NCI-H2171 treated with DMSO at 0.1 percent for 48 hours (cell line): ENCODE data around the gene LVRN.
"Not testable (repeated sequence)": the region's sequence is repeated elsewhere in the genome, so short reads cannot be mapped to it uniquely, and the experiment has no call there.

Source experiments
- DNase-seq: peaks from one replicate; lab custom pipeline; 2025; lab: John Stamatoyannopoulos, UW

Gene LVRN, protein sequence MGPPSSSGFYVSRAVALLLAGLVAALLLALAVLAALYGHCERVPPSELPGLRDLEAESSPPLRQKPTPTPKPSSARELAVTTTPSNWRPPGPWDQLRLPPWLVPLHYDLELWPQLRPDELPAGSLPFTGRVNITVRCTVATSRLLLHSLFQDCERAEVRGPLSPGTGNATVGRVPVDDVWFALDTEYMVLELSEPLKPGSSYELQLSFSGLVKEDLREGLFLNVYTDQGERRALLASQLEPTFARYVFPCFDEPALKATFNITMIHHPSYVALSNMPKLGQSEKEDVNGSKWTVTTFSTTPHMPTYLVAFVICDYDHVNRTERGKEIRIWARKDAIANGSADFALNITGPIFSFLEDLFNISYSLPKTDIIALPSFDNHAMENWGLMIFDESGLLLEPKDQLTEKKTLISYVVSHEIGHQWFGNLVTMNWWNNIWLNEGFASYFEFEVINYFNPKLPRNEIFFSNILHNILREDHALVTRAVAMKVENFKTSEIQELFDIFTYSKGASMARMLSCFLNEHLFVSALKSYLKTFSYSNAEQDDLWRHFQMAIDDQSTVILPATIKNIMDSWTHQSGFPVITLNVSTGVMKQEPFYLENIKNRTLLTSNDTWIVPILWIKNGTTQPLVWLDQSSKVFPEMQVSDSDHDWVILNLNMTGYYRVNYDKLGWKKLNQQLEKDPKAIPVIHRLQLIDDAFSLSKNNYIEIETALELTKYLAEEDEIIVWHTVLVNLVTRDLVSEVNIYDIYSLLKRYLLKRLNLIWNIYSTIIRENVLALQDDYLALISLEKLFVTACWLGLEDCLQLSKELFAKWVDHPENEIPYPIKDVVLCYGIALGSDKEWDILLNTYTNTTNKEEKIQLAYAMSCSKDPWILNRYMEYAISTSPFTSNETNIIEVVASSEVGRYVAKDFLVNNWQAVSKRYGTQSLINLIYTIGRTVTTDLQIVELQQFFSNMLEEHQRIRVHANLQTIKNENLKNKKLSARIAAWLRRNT

DNA sequence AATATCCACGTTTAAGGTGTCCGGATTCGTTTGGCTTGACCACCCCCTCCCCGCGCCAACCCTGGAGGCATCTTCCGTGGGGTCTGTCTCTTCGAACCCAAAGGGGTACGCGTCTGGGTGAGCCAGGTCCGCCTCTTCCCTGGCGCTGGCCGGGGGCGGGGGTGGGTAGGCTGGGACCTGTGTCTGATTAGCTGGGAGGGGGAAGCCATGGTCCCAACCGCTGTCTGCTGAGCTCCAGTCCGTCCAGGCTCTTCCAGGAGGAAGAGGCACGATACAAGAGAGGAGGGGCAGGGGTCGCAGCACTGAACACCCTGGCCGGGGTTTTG lies at the start of gene LVRN:
Gene LVRN (plus strand): TSS at position 237 of the 326 bp plus-strand sequence. CDS start 143 bp downstream, outside the sequence.
- DNase-seq: no peak

DNA sequence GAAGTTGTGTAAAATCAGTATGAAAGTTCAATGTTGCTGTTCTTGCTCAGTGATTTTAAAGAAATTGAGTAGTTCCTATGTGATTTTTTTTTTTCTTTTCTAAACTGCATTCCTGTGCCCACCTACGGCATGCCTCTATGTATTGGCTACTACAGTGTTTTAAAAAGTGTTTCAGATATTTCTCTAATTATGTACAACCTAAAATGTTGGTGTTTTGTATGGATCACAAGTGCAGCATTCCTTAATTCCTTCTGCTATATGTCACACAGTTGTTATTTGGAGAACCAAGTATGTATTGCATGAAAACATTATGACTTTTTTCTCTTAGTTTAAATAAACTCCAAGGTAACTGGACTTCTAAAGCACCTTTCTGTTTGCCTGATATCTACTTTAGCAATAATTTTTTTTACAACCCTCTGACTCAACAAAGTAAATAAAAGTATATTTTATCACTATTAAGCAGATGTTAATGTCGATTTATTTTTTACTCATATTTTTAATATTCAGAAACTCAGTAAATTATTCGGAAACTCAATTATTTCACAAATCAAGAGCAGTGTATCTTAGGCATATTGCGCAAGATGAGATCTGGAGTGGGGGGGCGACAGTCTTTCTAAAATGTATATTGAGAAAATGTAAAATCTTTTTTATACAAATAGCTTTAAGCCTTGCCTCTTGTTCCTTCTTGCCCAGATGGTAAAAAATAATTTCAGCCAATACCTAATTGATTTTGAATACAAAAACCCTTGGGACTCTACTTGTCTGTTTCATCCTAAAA lies 48.5 kb upstream of the LVRN start:
- DNase-seq: not testable (repeated sequence)

DNA sequence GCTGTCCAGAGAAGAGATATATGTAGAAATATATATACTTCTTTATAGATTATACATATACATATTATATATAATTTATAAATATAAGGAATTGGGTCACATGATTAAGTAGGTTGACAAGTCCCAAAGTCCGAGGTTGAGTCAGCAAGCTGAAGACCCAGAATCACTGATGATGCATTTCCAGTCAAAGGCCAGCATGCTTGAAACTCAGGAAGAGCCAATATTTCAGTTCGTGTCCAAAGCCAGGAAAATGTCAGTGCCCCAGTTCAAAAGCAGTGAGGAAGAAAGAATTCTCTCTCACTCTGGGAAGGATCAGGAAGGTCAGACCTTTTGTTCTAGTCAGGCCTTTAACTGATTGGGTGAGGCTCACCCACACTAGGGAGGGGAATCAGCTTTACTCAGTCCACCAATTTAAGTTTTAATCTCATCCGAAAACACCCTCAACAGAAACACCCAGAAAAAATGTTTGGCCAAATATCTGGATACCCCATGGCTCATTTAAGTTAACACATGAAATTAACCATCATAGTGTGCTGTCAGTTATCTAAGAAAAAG lies 42.0 kb upstream of the LVRN start:
- no peak for DNase-seq

DNA sequence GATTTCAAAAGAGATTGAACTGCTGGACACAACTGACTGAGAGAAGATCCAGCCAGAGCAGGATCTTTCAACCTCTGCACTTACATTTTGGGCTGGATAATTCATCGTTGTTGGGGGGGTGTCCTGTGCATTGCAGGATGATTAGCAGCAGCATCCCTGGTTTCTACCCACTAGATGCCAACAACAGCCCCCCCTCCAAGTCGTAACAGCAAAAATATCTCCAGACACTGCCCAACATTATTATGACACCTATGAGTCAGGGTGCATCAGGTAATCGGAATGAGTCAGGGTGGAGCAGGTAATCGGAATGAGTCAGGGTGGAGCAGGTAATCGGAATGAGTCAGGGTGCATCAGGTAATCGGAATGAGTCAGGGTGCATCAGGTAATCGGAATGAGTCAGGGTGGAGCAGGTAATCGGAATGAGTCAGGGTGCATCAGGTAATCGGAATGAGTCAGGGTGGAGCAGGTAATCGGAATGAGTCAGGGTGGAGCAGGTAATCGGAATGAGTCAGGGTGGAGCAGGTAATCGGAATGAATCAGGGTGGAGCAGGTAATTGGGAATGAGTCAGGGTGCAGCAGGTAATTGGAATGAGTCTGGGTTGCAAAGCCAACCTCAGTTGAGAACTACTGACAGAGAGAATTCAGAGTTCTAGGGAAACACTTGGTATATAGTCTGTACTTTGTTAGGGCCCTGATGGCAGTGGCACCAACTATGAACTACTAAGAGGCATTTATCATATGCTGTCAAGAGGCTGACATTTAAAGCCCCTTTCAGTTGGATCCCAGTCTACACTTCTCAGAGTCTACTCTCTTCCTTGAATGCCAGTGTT lies 33.5 kb upstream of the LVRN start:
- not testable (repeated sequence) for DNase-seq

DNA sequence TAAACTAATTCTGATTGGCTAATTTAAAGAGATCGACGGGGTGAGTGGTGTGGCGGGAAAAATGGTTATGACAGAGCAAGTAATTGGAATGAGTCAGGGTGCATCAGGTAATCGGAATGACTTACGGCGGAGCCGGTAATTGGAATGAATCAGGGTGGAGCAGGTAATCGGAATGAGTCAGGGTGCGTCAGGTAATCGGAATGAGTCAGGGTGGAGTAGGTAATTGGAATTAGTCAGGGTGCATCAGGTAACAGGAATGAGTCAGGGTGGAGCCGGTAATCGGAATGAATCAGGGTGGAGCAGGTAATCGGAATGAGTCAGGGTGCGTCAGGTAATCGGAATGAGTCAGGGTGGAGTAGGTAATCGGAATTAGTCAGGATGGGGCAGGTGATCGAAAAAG lies 32.1 kb upstream of the LVRN start:
- not testable (repeated sequence) for DNase-seq

DNA sequence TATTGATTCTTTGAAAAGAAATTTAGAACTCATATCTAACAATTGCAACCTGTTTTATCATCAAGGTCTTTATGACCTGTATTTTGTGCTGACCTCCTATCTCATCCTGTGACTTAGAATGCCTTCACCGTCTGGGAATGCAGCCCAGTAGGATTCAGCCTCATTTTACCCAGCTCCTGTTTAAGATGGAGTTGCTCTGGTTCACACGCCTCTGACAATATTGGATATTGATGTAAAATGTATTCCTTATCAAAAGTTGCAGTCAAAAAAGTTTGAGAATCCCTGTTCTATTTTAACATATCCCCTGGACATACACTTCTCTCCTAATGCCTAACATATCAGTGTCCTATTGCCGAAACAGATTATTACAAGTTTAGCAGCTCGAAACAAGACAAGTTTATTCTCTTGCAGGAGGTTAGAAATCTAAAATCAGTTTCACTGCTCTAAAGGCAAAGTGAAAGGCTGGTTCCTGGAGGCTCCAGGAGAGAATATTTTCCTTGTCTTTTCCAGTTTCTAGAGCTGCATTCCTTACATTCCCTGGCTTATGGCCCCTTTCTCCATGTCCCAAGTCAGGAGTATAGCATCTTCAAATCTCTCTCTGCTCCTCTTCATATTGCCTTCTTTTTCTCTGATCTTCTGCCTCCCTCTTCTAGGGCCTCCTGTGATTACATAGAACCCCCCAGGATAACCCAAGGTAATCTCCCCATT lies 31.5 kb upstream of the LVRN start:
- DNase-seq: no peak

DNA sequence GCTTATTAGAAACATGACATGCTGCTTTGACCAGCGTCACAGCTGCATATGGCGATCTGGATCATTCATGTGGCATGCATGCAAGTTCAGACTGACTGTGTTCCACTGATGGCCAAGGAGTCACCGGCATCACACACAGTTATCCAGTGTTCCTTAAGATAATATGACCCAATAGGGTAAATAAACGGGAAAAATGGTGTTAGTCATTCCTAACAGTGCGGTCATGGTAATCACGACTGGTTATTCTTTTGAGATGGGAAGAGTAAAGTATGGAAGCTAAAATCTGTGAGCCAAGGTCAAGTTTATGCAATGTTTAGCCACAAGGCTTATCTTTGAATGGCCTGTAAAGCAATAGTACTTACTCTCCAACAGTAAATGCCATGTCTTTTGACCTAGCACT lies 29.3 kb upstream of the LVRN start:
- DNase-seq: no peak

DNA sequence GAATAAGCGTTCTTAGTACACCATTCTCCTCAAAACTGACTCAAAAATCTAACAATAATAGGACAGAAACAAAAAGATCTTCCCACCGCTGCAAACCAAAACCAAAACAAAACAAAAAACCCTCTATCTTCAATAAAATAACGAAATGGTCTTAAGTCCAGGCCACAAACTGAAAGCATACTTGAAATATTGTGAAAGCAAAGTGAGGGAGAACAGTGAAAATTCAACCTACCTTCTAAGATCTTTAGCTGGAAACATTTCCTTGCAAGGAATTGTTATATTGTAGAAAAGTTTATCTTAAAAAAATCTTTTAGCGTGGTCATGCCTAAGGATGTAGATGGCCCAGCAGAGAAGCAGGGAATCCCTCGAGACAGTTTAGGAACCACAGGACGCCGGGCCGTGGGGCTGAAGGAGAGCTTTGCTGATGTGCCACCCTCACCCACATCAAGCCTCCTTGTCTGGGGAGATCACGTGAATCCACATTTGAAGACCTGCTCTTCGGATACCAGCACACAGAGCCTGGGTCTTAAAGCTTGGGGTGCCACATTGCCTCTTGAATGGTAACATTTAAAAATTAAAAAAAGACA lies 27.8 kb upstream of the LVRN start:
- DNase-seq: no peak

DNA sequence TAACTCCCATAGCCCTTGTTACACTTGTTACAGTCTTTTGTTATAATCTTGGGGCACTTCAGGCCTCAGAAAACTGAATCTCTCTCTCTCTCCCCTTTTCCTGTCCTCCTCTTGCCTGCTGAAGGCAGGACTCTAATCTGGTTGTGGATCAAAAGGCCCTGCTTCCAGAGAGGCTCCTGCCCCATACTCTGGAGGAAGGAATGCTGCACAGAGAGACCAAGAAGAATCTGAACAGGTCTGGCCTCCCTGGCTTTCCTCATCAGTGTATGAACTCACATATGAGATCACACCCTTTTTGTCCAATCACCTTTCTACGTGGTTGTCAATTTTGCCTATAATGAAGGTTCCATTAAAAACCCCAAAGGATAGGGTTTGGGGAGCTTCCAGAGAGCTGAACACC lies 26.2 kb upstream of the LVRN start:
- no peak for DNase-seq

DNA sequence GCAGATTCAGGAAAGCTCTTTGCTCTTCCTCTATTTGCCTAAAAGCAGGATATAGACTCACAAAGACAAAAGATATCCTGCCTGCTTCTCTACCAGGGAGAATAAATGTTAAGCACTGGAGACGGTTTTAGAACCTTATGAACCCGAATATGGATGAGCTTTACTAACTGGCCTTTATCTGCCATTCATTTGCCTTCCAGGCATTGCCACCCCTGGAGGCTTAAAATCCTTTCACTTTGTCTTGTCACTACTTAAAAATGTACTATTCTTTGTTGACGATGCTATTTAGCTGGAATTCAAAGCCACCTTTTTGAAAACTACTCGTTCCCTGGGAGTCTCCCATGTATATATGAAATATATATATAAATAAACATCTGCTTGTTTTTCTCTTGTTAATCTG lies 23.2 kb upstream of the LVRN start:
- DNase-seq: no peak

DNA sequence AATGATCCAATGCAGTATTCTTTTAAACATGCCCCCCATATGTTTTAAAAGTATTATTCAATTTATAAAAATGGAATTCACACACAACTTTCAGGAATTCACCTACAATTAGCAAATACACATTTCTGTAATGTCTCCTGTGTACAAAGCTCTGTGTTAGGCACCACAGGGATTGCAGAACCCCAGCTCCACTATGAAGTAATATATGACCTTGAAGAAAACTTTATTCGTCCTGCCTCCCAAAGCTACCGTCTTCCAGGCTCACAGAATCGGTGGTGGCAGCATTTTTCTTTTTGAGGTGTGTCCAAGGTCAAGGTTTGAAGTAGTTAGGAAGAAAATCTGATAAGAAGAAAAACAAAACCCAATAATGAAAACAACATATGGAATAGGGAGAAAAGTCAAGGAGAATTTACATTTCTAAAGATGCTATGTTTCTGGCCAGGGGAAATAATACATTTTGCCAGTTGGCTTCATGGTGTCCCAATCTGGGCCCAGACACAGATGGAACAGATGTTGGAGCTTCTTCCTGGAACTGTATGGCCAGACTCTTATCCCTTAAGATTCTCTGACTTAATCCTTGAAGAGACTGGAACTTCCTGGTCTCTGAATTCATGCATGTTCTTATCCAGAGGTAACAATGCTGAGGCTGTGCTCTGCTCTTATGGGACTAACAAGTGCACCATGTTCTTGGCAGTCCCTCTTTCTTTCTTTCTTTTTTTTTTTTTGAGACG lies 22.0 kb upstream of the LVRN start:
- DNase-seq: no peak

DNA sequence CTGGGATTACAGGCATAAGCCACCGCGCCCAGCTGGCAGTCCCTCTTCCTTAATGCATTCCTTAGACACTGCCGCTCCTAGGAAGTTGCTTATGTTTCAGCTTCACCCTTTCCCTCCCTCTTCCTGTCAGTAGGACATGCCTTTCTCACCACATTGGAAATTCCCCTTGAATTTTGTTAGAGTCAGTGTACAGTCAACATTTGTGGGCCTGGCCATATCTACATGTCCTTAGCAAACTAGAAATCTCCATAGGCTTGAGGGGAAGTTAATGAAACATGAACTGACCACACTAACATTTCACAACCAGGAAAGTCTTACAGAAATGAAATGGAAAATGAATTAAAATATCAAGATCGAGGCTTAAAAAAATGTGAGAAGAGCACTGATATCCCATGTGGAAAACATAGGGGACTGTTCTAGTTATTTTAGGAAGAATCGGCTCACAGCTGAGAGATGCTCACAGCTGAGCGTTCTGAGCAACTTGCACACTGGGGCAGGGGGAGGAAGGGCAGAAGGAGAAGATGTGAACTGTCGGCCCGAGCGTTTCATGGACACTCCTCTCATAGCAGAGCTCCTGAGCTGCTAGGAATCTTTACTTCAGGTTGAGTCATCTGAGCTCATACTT lies 21.1 kb upstream of the LVRN start:
- DNase-seq: no peak

DNA sequence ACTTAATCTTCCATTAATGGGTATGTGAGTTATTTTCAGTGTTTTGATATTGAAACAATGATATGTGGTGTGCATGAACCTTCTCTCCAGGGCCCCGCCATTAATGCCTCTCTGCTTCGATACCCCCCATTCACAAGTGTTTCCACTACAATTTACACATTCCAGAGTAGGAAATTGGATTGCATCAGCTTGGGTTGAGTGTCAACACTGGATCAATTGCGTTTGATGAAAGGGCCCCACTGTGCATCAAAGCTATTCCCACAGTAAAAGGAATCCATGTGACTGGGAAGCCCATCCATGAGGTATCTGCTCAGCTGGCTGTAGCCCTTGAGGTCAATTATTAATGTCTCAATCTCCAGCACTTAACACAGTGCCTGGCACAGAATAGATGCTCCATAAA lies 17.8 kb upstream of the LVRN start:
- DNase-seq: no peak

DNA sequence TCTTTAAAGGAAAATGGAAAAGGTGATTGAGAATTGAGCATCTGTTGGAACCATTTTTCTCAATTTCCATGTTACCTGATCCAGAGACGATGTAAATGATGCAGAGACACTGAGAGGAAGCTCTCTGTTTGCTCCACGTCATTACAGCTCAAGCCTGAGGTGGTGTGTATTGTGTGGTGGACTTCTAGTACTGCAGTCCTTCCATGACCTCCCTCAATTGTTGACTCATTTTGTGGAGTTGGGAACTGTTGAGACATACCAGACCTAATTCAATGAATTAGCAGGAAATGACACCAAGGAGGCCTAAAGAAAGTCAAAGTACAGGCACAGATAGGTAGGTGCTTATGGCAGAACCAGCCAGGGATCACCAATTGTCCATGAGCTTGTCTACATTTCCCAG lies 15.6 kb upstream of the LVRN start:
- DNase-seq: no peak

DNA sequence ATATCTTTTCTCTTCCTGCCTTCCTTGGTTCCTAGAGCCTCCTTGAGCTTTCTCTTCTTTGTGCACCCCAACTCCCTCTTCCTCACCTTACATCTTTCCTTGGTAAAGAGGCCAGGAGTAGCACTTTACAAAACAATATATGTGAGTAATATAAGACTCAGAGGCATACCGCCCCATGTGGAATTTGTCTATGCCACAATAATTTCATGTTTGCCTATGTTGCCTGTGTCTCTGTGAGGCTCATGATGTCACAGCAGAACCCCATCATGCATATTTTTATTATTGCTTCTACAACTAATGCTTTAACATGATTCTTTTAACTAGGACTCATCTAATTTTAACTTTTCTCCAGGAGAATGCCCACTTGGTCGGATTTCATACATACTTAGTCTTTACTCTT lies 15.0 kb upstream of the LVRN start:
- DNase-seq: no peak

DNA sequence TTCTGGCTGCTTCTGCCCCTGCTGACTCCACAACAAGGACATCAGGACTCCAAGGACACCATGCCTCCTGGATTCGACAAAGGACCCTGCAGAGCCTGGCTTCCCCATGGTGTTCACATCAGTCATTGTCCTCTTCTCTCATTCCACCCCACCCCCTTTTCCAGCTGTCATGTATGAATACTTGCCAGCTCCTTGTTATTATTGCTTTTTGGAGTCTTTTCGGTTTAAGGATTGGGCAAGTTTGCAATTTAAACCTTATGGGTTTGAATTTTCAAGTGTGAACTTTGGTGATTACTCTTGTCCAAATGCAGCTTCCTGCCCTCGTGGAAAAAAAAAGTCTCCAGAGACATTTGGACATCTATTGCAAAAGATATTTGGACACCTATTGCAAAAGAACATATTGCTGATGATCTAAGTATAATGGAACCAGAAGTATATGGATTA lies 14.2 kb upstream of the LVRN start:
- DNase-seq: no peak

DNA sequence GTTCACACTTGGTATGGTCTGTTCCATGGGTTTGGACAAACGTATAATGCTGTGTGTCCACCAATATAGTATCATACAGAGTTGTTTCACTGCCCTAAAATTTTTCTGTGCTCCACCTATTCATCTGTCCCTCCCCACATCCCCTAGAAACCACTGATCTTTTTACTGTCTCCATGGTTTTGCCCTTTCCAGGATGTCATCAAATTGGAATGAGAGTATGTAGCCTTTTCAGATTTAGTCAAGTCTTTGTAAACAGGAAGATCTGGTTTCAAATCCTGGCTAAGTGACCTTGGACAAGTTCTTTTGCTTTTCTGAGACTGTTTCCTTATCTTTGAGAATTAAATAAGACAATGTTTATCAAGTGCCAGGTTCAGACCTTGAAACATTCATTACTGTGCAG lies 13.2 kb upstream of the LVRN start:
- no peak for DNase-seq

DNA sequence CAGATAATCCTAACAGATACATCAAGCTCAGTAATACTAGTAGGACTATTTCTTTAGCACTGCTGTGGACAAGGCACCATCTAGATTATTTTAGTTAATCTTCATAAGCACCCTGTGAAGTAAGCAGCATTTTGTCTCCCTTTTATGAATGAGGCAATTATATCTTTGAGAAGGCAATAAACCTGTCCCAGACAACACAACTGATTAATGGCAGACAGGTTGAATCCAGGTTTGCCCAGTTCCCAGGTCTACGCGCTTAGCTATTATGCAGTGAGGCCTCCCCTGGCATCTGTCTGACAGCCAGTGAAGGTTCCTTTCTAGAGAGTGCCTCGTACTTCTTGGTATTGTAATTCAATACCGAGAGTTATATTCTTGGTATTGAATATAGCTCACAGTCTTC lies 9.7 kb upstream of the LVRN start:
- no peak for DNase-seq

DNA sequence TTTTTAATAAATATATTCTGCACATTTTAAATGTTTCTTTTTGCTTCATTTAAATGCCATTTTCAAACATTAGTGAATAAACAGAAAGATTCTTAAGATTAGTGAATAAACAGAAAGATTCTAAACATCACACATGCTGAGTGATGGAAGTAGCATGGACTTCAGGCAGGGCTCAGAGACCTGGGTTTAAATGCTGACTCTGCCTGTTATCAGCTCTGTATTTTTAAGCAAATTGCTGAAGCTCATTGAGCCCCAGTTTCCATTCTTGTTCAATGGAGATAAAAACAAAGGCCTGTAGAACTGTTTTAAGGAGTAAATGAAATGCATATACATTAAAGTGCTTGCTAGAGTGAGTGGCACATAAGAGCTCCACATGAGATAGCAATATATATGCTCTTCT lies 8.1 kb upstream of the LVRN start:
- DNase-seq: no peak
